Lung (tissue), 12 donors: Measurements from ENCODE around the gene DENND5B. TPM values are rescaled to one million over a fixed set of nuclear protein-coding genes. Genes with fewer than 3 reads are reported as not detected.
A peak's percentile ranks its signal among the peaks of the same experiment; 100 is the strongest.

Source experiments
- ATAC-seq: fragments of 200-7000 bp; cut with Tn5 transposase; one replicate; pipeline ENCODE4 v1.9.1; 2020; ENCODE audit warnings: moderate number of reproducible peaks; ENCODE audit not compliant: insufficient read depth, low FRiP score
- DNase-seq, 3 donors: peaks; one replicate each; pipeline ENCODE4 v3.0.0-alpha.2; 2013 to 2017
- H3K27ac ChIP-seq, 2 donors: one replicate each; pipeline ENCODE4 v1.5.1; 2013; ENCODE audit warnings: mild to moderate bottlenecking in 2 of 2, moderate library complexity in 2 of 2, control low read depth in 1 of 2, inconsistent platforms in 1 of 2, low read depth in 1 of 2, low read length in 1 of 2
- H3K27me3 ChIP-seq, 3 donors: one replicate each; pipeline ENCODE4 v1.5.1; 2013; ENCODE audit warnings: low read length in 2 of 3; ENCODE audit not compliant: control insufficient read depth in 3 of 3, insufficient read depth in 3 of 3
- H3K36me3 ChIP-seq, 4 donors: one replicate each; pipeline ENCODE4 v1.5.1; 2013; ENCODE audit warnings: low read length in 4 of 4, mild to moderate bottlenecking in 1 of 4, moderate library complexity in 1 of 4; ENCODE audit not compliant: control insufficient read depth in 4 of 4, insufficient read depth in 4 of 4
- H3K4me1 ChIP-seq, 5 donors: one replicate each; pipeline ENCODE4 v1.5.1; 2013; ENCODE audit warnings: low read length in 5 of 5, mild to moderate bottlenecking in 2 of 5, moderate library complexity in 1 of 5; ENCODE audit not compliant: control insufficient read depth in 5 of 5, insufficient read depth in 5 of 5
- H3K4me3 ChIP-seq: one replicate; pipeline ENCODE4 v1.5.1; 2013; ENCODE audit warnings: mild to moderate bottlenecking, control low read depth, moderate library complexity
- H3K9ac ChIP-seq, 2 donors: one replicate each; pipeline ENCODE4 v1.5.1; 2013; ENCODE audit warnings: low read length in 2 of 2, control low read depth in 1 of 2; ENCODE audit not compliant: insufficient read depth in 1 of 2
- H3K9me3 ChIP-seq, 4 donors: one replicate each; pipeline ENCODE4 v1.5.1; 2013; ENCODE audit warnings: low read length in 3 of 4, mild to moderate bottlenecking in 1 of 4, moderate library complexity in 1 of 4; ENCODE audit not compliant: control insufficient read depth in 4 of 4, insufficient read depth in 3 of 4
- WGBS, 2 donors: extraction: QIAGEN DNeasy Blood & Tissue Kit; methylation state at CpG; one replicate each; pipeline ENCODE4 v1.1.7; 2013; 5-methylcytosine and 5-hydroxymethylcytosine counted together
- polyA plus RNA-seq, 2 donors: library from polyadenylated mRNA; stranded (reverse); fragments of 200-250 nt; gene quantifications; one replicate each; pipeline ENCODE4 v1.2.1, GENCODE V29; 2013
- total RNA-seq, 2 donors: library from RNA; depleted of rRNA in 1 of 2; stranded (reverse); fragments of >200 nt in 1 of 2; gene quantifications; one replicate each; pipeline ENCODE4 v1.2.1, GENCODE V29; 2014 to 2021
- TF ChIP-seq, protein P1 (sequence below): IDR thresholded peaks from 2 replicates; pipeline ENCODE4 v1.5.1; 2012; ENCODE audit warnings: mild to moderate bottlenecking; ENCODE audit errors: control extremely low read depth, extremely low read depth
- donor health status: control.
- donor health status: control.
- donor health status: Bipolar disorder and iron deficiency.
- donor health status: healthy.
- donor health status: DM: yes; HTN: yes; CAD: no.

DENND5B gene
- total and polyA plus RNA-seq, 4 donors: 1.2 to 15.7 (median 3.6) TPM

DNA sequence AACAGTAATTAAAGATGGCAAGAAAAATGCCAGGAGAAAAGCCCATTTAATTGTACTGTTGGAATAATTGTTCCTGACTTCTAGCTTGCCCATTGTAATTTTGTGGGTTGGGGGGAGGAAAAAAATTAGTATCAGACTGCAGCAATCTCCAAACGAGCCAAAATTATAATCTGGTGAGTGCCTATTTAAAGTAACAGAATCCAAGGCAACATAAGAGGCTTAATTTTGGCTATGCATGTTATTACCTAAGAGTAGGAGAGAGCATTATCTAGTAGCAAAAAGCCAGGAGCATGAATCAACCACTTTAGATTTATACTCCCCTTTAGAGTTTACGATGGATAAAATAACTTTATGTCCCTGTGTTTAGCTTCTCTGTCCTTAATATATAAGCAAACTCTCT, 14.6 kb upstream of the DENND5B start:
- no peaks in the 10 kb centered on the region for H3K4me1 ChIP-seq
- 65 to 85% methylated on average over 2 of the region's 2 CpGs for WGBS, 2 donors

DNA sequence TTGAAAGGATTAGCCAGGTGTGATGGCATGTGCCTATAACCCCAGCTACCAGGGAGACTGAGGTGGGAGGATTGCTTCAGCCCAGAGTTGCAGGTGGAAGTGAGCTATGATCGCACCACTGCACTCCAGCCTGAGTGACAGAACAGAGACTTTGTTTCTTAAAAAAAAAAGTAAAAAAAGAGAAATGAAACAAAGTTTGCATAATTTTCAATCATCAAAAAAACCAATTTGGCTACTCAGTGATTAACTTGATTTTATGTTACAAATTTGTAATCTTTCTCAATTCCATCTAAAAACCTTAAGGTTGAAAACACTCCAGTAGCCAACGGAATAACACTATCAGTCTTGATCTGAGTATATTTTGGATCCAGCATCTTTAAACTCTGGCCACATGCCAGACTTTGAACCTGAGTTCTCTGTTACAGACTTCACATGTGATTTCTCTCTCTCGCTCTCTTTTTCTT, 12.6 kb upstream of the DENND5B start:
- DNase-seq (no peak), ATAC-seq (no peak)
- H3K9me3 ChIP-seq: peaks cover 0 to 2% (median under 1%) of the 10 kb centered on the region in 4 donors
- no peaks in the 10 kb centered on the region for H3K27me3 ChIP-seq
- TF ChIP-seq, protein P1, sequence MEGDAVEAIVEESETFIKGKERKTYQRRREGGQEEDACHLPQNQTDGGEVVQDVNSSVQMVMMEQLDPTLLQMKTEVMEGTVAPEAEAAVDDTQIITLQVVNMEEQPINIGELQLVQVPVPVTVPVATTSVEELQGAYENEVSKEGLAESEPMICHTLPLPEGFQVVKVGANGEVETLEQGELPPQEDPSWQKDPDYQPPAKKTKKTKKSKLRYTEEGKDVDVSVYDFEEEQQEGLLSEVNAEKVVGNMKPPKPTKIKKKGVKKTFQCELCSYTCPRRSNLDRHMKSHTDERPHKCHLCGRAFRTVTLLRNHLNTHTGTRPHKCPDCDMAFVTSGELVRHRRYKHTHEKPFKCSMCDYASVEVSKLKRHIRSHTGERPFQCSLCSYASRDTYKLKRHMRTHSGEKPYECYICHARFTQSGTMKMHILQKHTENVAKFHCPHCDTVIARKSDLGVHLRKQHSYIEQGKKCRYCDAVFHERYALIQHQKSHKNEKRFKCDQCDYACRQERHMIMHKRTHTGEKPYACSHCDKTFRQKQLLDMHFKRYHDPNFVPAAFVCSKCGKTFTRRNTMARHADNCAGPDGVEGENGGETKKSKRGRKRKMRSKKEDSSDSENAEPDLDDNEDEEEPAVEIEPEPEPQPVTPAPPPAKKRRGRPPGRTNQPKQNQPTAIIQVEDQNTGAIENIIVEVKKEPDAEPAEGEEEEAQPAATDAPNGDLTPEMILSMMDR: no peak
- no peak overlapping the region for H3K4me3 ChIP-seq
- no peaks in the 10 kb centered on the region for H3K36me3 ChIP-seq
- no peaks in the 10 kb centered on the region for H3K4me1 ChIP-seq
- no peak overlapping the region for H3K9ac ChIP-seq
- H3K27ac ChIP-seq: no peak overlapping the region
- 82 to 83% methylated on average over 3 of the region's 3 CpGs for WGBS, 2 donors

More for the DNA sequence above, 14.6 kb upstream of the DENND5B start:
- no peak for ATAC-seq
- DNase-seq: no peak
- TF ChIP-seq, protein P1: no peak
- no peak overlapping the region for H3K4me3 ChIP-seq
- no peaks in the 10 kb centered on the region for H3K36me3 ChIP-seq
- H3K27ac ChIP-seq: no peak overlapping the region
- H3K9ac ChIP-seq: no peak overlapping the region
- H3K27me3 ChIP-seq: no peaks in the 10 kb centered on the region
- H3K9me3 ChIP-seq: peaks cover 0 to 3% (median under 1%) of the 10 kb centered on the region in 4 donors

DNA sequence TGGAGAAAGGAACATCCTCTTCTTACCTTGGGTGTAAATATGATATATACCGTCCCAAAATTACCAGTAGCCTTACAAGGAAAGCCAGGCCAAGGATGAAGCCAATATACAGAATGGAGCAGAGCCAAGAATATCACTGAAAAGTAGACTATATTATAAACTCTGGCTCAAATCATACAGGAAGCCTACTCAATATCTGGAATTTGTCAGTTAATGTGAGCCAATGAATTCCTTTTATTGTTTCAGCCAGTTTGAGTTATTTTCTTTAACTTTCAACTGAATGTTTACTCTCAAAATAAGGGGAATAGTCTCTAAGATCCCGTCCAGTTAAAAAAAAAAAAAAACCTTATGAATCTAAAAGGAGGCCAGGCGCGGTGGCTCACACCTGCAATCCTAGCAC, 9.8 kb upstream of the DENND5B start:
- ATAC-seq (no peak), DNase-seq (peak in 1 of 3 donors; percentile 6)
- no peaks in the 10 kb centered on the region for H3K36me3 ChIP-seq
- no peaks in the 10 kb centered on the region for H3K4me1 ChIP-seq
- no peak overlapping the region for H3K9ac ChIP-seq
- H3K27me3 ChIP-seq: no peaks in the 10 kb centered on the region
- no peaks in the 10 kb centered on the region for H3K9me3 ChIP-seq
- TF ChIP-seq, protein P1: no peak
- H3K4me3 ChIP-seq: no peak overlapping the region
- H3K27ac ChIP-seq: no peak overlapping the region
- WGBS, 2 donors: 86 to 89% methylated on average over 4 of the region's 4 CpGs

DNA sequence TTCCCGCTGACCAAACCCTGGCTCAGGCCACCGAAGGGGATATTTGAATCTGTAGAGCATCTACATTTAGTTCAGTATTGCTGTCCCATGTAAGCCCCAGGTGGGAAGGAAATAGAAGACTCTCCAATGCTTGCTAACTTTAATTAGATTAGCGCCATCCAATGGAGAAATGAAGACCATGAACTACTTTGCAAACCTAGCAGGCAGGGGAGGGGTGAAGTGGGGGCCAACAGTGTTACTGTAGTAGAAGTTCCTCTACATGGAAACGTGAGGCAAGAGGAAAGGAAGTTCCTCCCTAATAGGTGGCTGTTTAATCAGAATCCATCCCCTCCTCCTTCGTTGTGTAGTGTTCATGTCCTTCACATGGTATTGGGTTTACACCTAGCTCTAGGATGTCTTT, 9.3 kb upstream of the DENND5B start:
- Histone ChIP-seq H3K4me1 (no peaks in the 10 kb centered on the region), H3K9ac (no peak overlapping the region), H3K4me3 (no peak overlapping the region), H3K27ac (no peak overlapping the region), H3K9me3 (no peaks in the 10 kb centered on the region), H3K36me3 (no peaks in the 10 kb centered on the region), H3K27me3 (no peaks in the 10 kb centered on the region)
- TF ChIP-seq, protein P1: no peak
- WGBS, 2 donors: 70 to 79% methylated on average over 5 of the region's 5 CpGs
- DNase-seq: no peak
- ATAC-seq: no peak
